Rectal smooth muscle tissue (tissue), 1 donor: ENCODE data around the gene EEF1AKMT2.

Experiments
- H3K27ac ChIP-seq: one replicate; pipeline ENCODE4 v1.7.0; 2013; ENCODE audit warnings: low read depth, low read length, inconsistent platforms
- H3K27me3 ChIP-seq: one replicate; pipeline ENCODE4 v1.7.0; 2013; ENCODE audit warnings: low read length; ENCODE audit not compliant: control insufficient read depth, insufficient read depth
- H3K36me3 ChIP-seq: one replicate; pipeline ENCODE4 v1.7.0; 2013; ENCODE audit warnings: low read length; ENCODE audit not compliant: control insufficient read depth, insufficient read depth
- H3K4me1 ChIP-seq: one replicate; pipeline ENCODE4 v1.7.0; 2013; ENCODE audit warnings: low read length; ENCODE audit not compliant: control insufficient read depth, insufficient read depth
- H3K4me3 ChIP-seq: one replicate; pipeline ENCODE4 v1.7.0; 2013; ENCODE audit warnings: low read length
- H3K9ac ChIP-seq: one replicate; pipeline ENCODE4 v1.7.0; 2013; ENCODE audit warnings: low read length

The EEF1AKMT2 gene

GRCh38 chr10:124708922-124709520 lies 82.7 kb downstream of the EEF1AKMT2 start:
- H3K4me3 ChIP-seq, result no peak overlapping the region
- peaks cover 6% of the 10 kb centered on the region for H3K36me3 ChIP-seq
- H3K4me1 ChIP-seq, result peaks cover 35% of the 10 kb centered on the region
- peak overlapping the region; percentile 40 for H3K27ac ChIP-seq
- no peaks in the 10 kb centered on the region for H3K27me3 ChIP-seq
- H3K9ac ChIP-seq, result no peak overlapping the region

GRCh38 chr10:124708246-124708779 lies 83.4 kb downstream of the EEF1AKMT2 start:
- Histone ChIP-seq H3K4me1 (peaks cover 42% of the 10 kb centered on the region), H3K27ac (peak overlapping the region; percentile 40), H3K9ac (no peak overlapping the region), H3K27me3 (no peaks in the 10 kb centered on the region), H3K4me3 (no peak overlapping the region), H3K36me3 (peaks cover 6% of the 10 kb centered on the region)
